Heart right ventricle (tissue), 16 donors: ENCODE results near the gene GOLIM4. TPM values are rescaled to one million over a fixed set of nuclear protein-coding genes. Genes with fewer than 3 reads are reported as not detected.

Experiments used
- ATAC-seq, 8 donors: fragments of 200-7000 bp; cut with Tn5 transposase; one replicate each; pipeline ENCODE4 v1.9.1; 2020; ENCODE audit warnings: mild to moderate bottlenecking in 8 of 8, moderate library complexity in 8 of 8, moderate number of reproducible peaks in 1 of 8
- DNase-seq, 2 donors: peaks; one replicate each; pipeline ENCODE4 v3.0.0-alpha.2; 2020
- H3K27ac ChIP-seq, 10 donors: fragments of 200-600 bp; sonication (generic) in 2 of 10; one replicate each; pipeline versions ENCODE4 v1.5.0 to v1.8.0; 2020 to 2022; ENCODE audit warnings: mild to moderate bottlenecking in 3 of 10
- H3K27me3 ChIP-seq, 7 donors: fragments of 200-600 bp; one replicate each; pipeline ENCODE4 v1.8.0; 2021 to 2022; ENCODE audit warnings: mild to moderate bottlenecking in 2 of 7
- H3K36me3 ChIP-seq, 9 donors: fragments of 200-600 bp; sonication (generic) in 1 of 9; one replicate each; pipeline versions ENCODE4 v1.5.0 to v1.8.0; 2020 to 2022; ENCODE audit warnings: mild to moderate bottlenecking in 2 of 9
- H3K4me1 ChIP-seq, 9 donors: fragments of 200-600 bp; sonication (generic) in 1 of 9; one replicate each; pipeline versions ENCODE4 v1.5.0 to v1.8.0; 2020 to 2022; ENCODE audit warnings: mild to moderate bottlenecking in 4 of 9
- H3K4me3 ChIP-seq, 10 donors: fragments of 200-600 bp; sonication (generic) in 2 of 10; one replicate each; pipeline versions ENCODE4 v1.5.0 to v1.8.0; 2020 to 2022; ENCODE audit warnings: mild to moderate bottlenecking in 7 of 10, moderate library complexity in 2 of 10
- H3K9me3 ChIP-seq, 11 donors: fragments of 200-600 bp in 10 of 11; sonication (generic) in 2 of 11; one replicate each; pipeline versions ENCODE4 v1.5.0 to v1.8.0; 2013 to 2022; ENCODE audit warnings: mild to moderate bottlenecking in 2 of 11, control low read depth in 1 of 11, moderate library complexity in 1 of 11
- CTCF ChIP-seq, 9 donors: fragments of 200-600 bp; sonication (generic) in 2 of 9; IDR thresholded peaks; one replicate each; pipeline versions ENCODE4 v1.5.0 to v1.8.0; 2021 to 2022; ENCODE audit warnings: antibody characterized with exemption in 9 of 9, mild to moderate bottlenecking in 5 of 9, moderate library complexity in 1 of 9
- WGBS, 2 donors: extraction: QIAGEN DNeasy Blood & Tissue Kit; methylation state at CpG; one replicate each; pipeline ENCODE4 v1.1.7; 2013; ENCODE audit warnings: inconsistent platforms in 1 of 2; 5-methylcytosine and 5-hydroxymethylcytosine counted together
- intact Hi-C, 10 donors: fragments of 100-400 bp; cut with DNase I; formaldehyde crosslinking; loops; one replicate each; pipeline versions ENCODE4 v1.11.1 to v1.14.2; 2022
- polyA plus RNA-seq, 2 donors: library from polyadenylated mRNA; stranded (reverse); fragments of 200-250 nt; gene quantifications; one replicate each; pipeline ENCODE4 v1.2.3, GENCODE V29; 2013
- total RNA-seq, 10 donors: library from RNA; stranded (reverse); fragmentation: NEBNext Ultra II Directional in 3 of 10; extraction: Animal tissue kit (Norgen Biotek cat#: 25700) in 3 of 10; gene quantifications; one replicate each; pipeline versions ENCODE4 v1.2.1 to v1.2.4, GENCODE V29; 2021 to 2023
- donor health status: Arrhythmogenic right ventricular cardiomyopathy.
- donor health status: ischemic (EF 13 %, LVEDD 7.1; RV severe dilation, severe dysfunction).
- donor health status: healthy with polysubstance abuse.
- donor health status: DM: no; HTN: yes; CAD: no.
- donor health status: DM: no; HTN: no; CAD: no.
- donor health status: ischemic (EF 25% LVEDD 6.9; RV normal size, moderate dysfunction).
- donor health status: ischemic (EF 25% LVEDD 5.7; RV mildly dilated, moderate dysfunction).
- donor health status: healthy.
- donor health status: DM: yes; HTN: yes; CAD: no.
- donor health status: Ischemic cardiomyopathy.
- donor health status: ischemic (EF 35%, LVEDD 5.7; RV mildly dilated, moderate dysfunction).
- donor health status: nonischemic (EF 11% LVEDD 7.7; RV severe dilation, severe dysfunction).
- donor health status: DM: yes; HTN: yes; CAD: no.
- donor health status: PGD.
- donor health status: ischemic (EF 29% LVEDD 5.4; RV normal size, mild dysfunction).
- donor health status: nonischemic (EF 23%, LVEDD 6.1; RV moderate dilation, normal function).

Gene GOLIM4
- total and polyA plus RNA-seq, 12 donors, result 18.8 to 103 (median 69.8) TPM

- peak in 1 of 2 donors; percentile 36 for DNase-seq
- H3K27me3 ChIP-seq, result no peaks in the 10 kb centered on the region
- ATAC-seq, result peak; percentile 12 to 65 (median 42)
- no peak for TF ChIP-seq CTCF (IDR thresholded peaks at IDR 0.05)
- WGBS, 2 donors, result 0% methylated on average over 17 of the region's 17 CpGs
- H3K4me1 ChIP-seq, result peaks cover 3 to 45% (median 37%) of the 10 kb centered on the region in 9 donors
- no peaks in the 10 kb centered on the region for H3K36me3 ChIP-seq
- no peaks in the 10 kb centered on the region for H3K9me3 ChIP-seq
- H3K4me3 ChIP-seq, result peak overlapping the region; percentile 65 to 99 (median 79)
- intact Hi-C loops, result loop anchor here in 2 of 10 donors (5.0 kb wide), 1 partner anchor 49 kb away; no protein-coding TSS in a partner anchor
- peak overlapping the region; percentile 80 to 99 (median 96) for H3K27ac ChIP-seq
Measured at GRCh38 chr3:168096210-168096652, 507 bp upstream of the GOLIM4 start.

- no peaks in the 10 kb centered on the region for H3K9me3 ChIP-seq
- peak overlapping the region; percentile 65 to 99 (median 79) for H3K4me3 ChIP-seq
- H3K4me1 ChIP-seq, result peaks cover 4 to 57% (median 44%) of the 10 kb centered on the region in 9 donors
- DNase-seq, result peak; percentile 63 to 66
- peak; percentile 27 to 64 (median 48) for ATAC-seq
- intact Hi-C loops, result loop anchor here in 7 of 10 donors (2.0 to 5.0 kb wide), 5 partner anchors 42 to 70 kb away; no protein-coding TSS in a partner anchor
- 0% methylated on average over 70 of the region's 70 CpGs for WGBS, 2 donors
- no peaks in the 10 kb centered on the region for H3K36me3 ChIP-seq
- H3K27ac ChIP-seq, result peak overlapping the region; percentile 80 to 99 (median 96)
- H3K27me3 ChIP-seq, result no peaks in the 10 kb centered on the region
- TF ChIP-seq CTCF (IDR thresholded peaks at IDR 0.05), result peak in 6 of 9 donors; percentile 9 to 43 (median 38)
Measured at GRCh38 chr3:168094877-168095610, 680 bp downstream of the GOLIM4 start.

- H3K27me3 ChIP-seq, result no peaks in the 10 kb centered on the region
- intact Hi-C loops, result loop anchor here in 5 of 10 donors (2.0 to 5.0 kb wide), 4 partner anchors 42 to 70 kb away; no protein-coding TSS in a partner anchor
- H3K4me1 ChIP-seq, result peaks cover 4 to 62% (median 49%) of the 10 kb centered on the region in 9 donors
- H3K4me3 ChIP-seq, result peak overlapping the region; percentile 65 to 99 (median 79)
- TF ChIP-seq CTCF (IDR thresholded peaks at IDR 0.05), result no peak
- ATAC-seq (no peak), DNase-seq (peak in 1 of 2 donors; percentile 50)
- H3K27ac ChIP-seq, result peak overlapping the region; percentile 80 to 99 (median 96)
- no peaks in the 10 kb centered on the region for H3K9me3 ChIP-seq
- H3K36me3 ChIP-seq, result no peaks in the 10 kb centered on the region
- 0 to 1% methylated on average over 9 of the region's 9 CpGs for WGBS, 2 donors
Measured at GRCh38 chr3:168094580-168094876, 1.2 kb downstream of the GOLIM4 start.

GRCh38 chr3:168093790-168094189, 1.9 kb downstream of the GOLIM4 start:
- H3K27me3 ChIP-seq, result no peaks in the 10 kb centered on the region
- H3K9me3 ChIP-seq, result no peaks in the 10 kb centered on the region
- no peaks in the 10 kb centered on the region for H3K36me3 ChIP-seq
- WGBS, 2 donors, result 26 to 44% methylated on average over 3 of the region's 3 CpGs
- H3K4me1 ChIP-seq, result peaks cover 4 to 69% (median 55%) of the 10 kb centered on the region in 9 donors
- H3K4me3 ChIP-seq, result peak overlapping the region; percentile 65 to 99 (median 79)
- peak overlapping the region in 8 of 10 donors; percentile 94 to 99 (median 96) for H3K27ac ChIP-seq
- intact Hi-C loops, result loop anchor here in 6 of 10 donors (2.0 to 5.0 kb wide), 4 partner anchors 41 to 71 kb away; no protein-coding TSS in a partner anchor
- TF ChIP-seq CTCF (IDR thresholded peaks at IDR 0.05), result no peak
- DNase-seq (no peak), ATAC-seq (no peak)
